GM12892 (cell line): Measurements from ENCODE around the gene STK38L.

Experiments used
- POLR2A ChIP-seq: IDR thresholded peaks from 2 replicates; pipeline ENCODE4 v1.6.1; 2011; ENCODE audit warnings: low read depth, low read length, control low read depth
- POLR2AphosphoS5 ChIP-seq: IDR thresholded peaks from 2 replicates; pipeline ENCODE4 v1.6.1; 2011; ENCODE audit warnings: low read depth, low read length, control low read depth
- TAF1 ChIP-seq: IDR thresholded peaks from 2 replicates; pipeline ENCODE4 v1.6.1; 2011; ENCODE audit warnings: low read depth, mild to moderate bottlenecking, control low read depth, low read length, borderline replicate concordance

- TF ChIP-seq POLR2A (no peak; the same call in 1 of the 2 replicates), TAF1 (no peak), POLR2AphosphoS5 (no peak)
Observed at GRCh38 chr12:27319848-27320247, 75.8 kb downstream of the STK38L start.
